NCI-H2081 (cell line): ENCODE measurements around the gene MVP.
"Not testable (repeated sequence)": the region's sequence is repeated elsewhere in the genome, so short reads cannot be mapped to it uniquely, and the experiment has no call there.

ENCODE experiments used
- DNase-seq, 2 experiments: peaks; one replicate each; lab custom pipeline; 2025; lab: John Stamatoyannopoulos, UW

MVP gene

DNA sequence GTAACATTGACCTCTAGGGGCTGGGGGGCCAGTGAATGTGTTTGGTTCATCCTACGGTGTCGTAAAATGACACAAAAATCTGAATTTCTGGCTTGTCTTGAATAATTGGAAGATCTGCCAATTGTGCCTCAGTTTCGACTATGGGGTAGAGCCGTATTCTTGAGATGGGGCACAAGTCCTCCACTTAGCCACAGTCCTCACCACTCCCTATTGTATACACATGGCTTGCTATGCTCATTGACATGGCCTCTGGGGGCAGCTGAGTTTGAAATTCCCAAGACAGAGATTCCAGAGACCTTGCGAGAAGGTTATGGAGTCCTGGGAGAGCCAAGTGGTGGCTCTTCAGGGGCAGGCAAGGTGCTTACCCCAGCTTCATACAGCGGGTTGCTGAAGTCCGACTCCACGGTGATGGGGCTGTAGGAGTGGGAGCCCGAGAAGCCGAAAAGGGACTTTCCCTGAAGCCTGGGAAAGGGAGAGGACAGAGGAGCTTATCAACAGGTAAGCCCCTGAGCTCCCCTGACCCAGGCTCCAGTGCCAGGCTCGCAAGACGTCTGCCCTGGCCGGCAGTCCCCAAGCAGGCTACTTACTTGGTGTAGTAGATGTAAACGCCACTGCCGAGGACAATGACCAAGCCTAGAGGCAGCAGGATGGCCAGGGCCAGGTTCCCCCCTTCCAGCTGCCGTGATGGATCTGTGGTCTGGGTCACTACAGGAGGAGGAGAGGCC is 51.7 kb downstream of the MVP start:
- no peak for DNase-seq

DNA sequence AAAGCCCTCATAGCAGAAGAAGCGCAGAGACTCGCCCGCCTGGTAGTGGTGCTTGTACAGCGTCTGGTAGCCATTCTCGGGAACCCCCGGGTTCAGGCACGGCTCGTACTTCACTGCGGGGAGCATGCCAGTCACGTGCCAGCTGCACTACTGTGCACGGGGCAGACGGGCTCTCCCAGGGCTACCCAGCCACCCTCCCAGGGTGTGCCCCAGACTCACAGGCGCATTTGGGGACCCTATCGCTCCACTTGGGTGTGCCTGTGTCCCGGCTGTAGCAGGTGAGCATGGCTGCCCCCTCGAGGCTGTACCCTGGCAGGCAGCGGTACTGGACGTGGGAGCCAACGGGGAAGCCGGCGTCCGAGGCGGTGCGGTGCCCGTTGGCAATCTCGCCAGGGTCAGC is 53.1 kb downstream of the MVP start:
- no peak for DNase-seq

DNA sequence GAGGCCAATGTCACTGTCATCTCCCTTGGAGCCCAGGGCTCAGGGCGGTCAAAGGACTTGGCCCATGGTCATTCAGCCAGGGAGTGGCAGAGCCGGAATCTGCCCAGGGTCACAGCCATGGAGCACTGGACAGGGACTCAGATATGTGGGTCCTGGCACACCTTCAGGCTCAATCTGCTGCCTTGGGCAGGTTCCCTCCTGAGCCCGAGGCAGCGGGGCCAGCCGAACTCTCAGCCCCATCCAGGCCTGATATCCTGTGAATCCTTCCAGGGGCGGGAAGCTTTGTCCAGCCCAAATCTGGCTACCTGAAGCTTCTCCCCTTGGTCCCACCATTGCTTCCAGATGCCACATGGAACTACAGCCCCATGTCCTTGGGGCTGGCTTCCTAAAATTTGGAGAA is 54.9 kb downstream of the MVP start:
- DNase-seq: no peak

DNA sequence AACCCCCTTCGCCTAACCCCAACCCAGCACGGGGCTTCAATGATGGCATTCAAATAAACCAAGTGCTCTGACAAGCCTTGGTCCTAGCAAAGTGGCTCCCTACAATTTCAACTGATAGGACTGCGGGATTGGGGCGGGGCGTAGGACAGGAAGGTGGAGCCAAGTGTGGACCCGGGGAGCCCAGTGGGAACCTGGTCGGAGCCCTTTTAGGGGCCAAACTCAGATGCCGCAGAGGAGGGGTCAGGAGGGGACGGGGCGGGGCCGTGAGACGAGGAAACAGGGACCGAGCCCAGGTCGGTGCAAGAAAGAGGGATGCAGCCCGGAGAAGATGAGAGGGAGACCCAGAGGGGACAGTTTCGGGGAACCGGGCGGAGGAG is 55.9 kb downstream of the MVP start:
- no peak for DNase-seq

DNA sequence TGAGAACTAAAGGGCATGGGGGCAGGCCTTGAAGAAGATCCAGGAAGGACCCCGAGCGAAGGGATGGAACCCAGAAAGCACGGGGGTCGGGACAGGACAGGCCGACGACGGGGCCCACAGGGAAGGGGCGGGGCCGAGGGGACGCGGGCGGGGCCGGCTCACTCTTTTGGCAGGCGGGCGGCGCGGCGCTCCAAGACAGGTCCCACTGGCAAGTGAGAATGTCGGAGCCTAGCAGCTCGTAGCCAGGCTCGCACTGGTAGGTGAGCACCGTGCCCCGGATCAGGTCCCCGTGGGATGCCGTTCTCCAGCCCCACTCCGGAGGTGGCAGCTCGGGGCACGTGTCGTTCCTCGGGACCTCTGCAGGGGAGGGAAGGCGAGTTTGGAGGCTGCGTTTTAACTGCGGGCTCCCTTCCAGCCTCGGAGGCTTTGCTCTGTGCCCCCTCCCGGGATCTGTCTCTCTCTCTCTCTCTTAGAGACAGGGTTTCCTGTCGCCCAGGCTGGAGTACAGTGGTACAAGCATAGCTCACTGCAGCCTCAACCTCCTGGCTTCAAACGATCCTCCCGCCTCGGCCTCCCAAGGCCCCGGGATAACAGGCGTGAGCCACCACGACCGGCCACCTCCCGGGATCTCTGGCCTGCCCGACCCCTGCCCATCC is 56.5 kb downstream of the MVP start:
- no peak for DNase-seq

DNA sequence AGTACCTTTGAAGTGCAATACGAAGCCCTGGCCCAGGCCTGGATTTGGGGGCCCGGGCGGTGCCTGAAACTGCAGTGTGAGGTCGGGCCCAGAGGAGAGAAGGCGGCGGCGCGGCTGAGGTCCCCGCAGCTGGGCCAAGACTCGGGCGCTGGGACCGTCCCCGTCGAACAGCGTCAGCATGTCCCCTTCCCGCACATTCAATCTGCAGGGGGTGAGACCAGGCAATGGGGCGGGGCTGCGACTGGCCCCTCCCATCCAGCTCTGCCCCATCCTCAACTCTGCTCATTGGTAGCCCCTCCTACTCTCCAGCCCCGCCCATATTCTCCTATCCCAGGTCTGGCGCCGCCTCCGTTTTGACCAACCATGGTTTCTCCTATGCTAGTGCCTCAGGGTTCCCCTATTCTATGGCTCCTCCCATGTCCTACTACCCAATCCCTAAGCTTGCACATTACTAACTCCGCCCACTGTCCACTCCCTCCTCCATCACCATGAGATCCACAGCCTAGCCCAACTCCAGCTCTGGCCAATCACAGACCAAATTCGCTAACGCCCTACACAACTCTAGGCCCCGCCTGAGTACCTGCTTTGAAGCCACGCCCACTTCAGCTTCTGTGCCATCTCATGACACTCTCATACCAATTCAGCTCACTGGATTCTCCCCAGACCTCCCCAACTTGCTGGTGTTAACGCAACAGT is 57.2 kb downstream of the MVP start:
- DNase-seq: no peak

DNA sequence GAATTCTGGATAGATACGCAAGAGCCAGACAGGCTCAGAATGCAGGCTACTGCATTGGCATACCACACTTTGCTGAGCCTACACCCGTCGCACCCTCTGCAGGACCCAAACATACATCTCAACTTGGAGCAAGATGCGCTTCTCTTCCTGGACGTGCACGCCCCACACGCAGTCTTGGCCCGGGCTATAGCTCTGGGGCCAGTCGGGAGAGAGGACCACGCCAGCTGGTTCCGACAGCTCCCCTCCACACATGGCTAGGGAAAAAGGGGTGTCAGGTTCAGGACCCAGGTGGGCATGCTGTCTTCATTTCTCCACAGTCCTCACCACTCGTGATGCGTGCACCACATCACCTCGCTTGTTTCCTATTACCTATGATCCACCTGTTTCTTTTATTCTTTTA is 57.9 kb downstream of the MVP start:
- no peak for DNase-seq

DNA sequence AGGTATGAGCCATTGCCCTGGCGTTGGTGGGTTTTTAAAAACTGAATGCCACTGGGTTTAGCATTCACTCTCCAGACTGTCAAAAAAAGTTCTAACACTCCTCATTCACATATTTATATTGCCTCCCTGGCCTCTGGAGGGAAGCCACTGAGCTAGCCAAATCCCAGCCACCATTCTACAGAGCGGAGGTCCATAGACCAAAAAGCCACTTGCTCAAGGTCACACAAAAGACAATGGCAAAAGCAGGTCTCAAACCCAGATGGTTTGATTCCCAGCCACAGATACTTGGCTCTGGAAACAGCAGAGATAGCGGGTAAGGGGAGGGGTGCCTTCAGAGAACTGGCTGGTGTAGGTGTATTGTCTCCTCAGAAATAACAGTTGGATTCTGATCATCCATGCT is 60.8 kb downstream of the MVP start:
- DNase-seq: no peak

DNA sequence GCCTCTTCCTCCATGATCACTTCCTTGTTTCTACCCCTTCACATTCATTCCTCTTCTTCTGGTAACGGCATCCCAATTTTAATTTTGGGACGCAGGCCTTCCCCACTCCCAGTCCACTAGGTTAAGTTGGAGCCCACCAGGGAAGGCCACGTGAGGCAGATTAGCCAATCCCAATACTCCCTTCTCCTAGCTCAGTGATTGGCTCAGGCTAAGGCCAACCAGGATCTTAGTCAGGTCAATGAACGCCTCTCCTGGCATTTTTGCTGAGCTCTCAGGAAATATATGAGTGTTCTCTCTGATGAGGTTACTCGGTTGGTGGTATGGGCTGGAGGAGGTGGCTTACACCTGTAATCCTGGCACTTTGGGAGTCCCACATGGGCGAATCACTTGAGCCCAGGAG is 63.7 kb downstream of the MVP start:
- DNase-seq: no peak

DNA sequence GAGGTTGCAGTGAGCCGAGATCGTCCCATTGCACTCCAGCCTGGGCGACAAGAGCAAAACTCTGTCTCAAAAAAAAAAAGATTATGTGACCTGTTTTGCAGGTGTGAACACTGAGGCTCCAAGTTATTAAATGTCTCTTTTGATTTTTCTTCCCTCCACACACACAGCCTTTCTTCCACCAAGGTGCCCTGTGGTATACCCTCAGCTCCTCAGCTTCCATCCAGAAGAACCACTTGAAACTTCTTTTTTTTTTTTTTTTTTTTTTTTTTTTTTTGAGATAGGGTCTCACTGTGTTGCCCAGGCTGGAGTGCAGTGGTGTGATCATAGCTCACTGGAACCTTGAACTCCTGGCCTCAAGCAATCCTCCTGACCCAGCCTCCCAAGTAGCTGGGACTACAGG is 69.1 kb downstream of the MVP start:
- not testable (repeated sequence) for DNase-seq

DNA sequence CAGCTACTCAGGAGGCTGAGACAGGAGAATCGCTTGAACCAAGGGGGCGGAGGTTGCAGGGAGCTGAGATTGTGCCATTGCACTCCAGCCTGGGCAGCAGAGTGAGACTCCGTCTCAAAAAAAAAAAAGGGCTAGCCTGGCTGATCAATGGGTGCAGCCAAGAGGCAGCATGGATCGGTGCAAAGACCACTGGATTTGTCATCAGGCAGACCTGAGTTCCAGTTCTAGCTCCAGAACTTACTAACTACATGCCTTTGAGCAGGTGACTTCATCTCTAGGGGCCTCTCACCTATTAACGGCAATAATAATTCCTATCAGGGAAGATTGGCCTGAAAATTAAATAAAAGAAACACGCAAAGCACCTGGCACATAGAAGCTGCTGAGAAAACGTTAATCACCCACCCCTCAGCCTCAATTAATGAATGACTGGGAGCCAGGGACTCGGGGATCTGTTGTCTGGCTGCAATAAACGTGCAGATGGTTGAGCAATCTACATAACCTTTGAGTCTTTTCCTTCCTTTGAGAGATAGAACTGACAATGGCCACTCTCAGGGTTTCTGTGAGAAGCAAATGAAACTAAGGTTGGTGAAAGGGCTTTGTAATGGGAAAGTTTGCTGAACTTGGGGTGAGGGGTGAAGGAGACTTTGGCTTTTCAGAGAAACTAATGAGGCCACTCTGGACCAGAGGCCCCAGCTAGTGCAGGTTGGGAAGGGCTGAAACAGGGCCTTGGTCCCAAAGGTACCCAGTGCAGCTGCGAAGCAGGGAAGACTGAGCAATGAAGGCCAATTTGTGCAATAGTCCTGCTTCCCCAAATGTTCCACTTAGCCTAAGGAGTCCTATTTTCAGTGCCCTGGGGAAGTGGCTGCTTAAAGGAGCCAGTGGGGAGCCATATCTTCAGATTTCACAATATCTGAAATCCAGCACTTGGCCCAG is 71.5 kb downstream of the MVP start:
- no peak for DNase-seq

DNA sequence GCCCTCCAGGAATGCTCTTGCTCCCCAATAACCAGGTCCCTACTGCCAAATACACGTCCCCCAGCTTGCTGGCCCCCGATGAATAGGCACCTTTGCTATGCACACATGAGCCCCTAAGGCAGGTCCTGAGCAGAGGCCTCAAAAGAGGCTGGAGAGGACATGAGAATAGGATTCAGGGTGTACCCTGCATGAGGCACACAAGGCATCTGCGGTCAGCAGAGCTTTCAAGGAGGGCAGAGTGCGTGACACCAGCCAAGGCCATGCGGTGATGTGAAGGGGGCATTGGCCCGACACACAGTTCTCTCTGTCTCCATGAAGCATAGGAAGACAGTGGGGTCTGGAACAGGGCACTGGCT is 72.2 kb downstream of the MVP start:
- no peak for DNase-seq

DNA sequence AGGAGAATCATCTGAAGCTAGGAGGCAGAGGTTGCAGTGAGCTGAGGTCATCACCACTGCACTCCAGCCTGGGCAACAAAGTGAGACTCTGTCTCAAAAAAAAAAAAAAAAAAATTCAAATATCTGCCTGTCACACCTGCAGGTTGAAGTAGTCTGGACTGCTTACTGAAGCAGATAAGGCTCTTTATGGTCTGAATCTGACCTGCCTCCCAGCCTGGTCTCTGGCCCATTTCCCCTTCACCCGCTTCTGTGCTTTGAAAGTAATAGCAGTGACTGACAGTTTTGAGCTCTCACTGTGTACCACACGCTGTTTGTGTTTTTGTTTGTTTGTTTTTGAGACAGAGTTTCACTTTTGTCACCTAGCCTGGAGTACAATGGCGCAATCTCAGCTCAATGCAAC is 73.3 kb downstream of the MVP start:
- DNase-seq: no peak

DNA sequence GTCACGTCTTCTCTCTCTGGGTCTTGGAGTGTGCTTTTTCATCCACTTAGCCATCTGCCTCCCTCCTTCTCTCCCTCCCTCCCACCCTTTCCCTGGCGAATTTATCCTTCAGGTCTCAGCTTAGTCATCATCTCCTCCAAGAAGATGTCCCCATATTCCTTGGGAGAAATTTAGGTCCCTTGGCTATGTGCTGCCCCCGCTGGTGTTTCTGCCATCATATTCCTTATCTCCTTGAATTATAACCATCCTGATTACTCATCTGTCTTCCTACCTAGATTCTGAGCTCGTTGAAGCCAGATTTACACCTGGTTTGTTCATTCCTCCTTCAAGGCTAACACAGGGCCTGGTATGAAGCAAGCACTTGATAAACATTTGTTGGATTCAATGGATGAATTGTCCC is 74.1 kb downstream of the MVP start:
- DNase-seq: no peak

DNA sequence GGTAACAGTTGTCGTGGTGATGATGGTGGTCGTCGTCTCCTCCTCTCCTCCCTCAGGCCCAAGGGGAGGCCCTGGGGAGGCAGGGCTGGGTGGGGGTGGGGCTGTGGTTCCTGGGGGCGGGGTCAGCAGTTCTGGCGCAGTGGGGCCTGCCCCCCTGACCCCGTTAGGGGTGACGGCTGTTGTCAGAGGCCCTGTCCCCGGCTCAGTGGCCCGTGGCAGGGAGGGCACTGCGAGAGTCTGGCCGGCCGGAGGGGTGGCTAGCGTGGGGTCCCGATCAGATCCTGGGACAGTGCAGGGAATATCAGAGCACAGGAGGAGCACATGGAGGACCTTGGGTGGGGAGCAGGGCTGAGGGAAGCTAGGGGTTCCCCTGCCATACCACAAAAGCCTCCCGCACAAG is 76.6 kb downstream of the MVP start:
- no peak for DNase-seq

DNA sequence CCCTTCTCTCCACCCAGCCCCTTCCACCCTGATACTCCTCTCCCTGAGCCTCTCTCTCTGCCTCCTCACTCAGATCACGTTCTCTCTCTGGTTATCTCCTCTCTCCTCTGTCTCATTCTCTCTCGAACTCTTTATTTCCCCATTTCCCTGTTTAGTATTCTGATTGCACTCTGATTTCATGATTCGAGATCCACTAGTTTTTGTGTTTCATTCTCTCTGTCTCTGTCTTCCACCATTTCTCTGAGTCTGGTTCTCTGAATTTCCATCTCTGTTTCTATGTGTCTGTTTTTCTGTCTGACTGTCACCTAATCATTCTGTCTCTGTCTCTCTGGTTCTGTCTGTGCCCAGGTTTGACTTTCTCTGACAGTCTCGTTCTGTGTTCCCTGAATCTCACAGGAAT is 77.1 kb downstream of the MVP start:
- no peak for DNase-seq
